GM23338 (cell line): ENCODE data around the gene SLC1A3. TPM values are rescaled to one million over a fixed set of nuclear protein-coding genes. Genes with fewer than 3 reads are reported as not detected.

Experiments
- ATAC-seq: fragments of 200-7000 bp; cut with Tn5 transposase; 3 replicates; pipeline ENCODE4 v1.9.1; 2020
- DNase-seq: peaks from one replicate; pipeline ENCODE4 v3.0.0-alpha.2; 2015; ENCODE audit warnings: low spot score
- H2AFZ ChIP-seq: fragments of 200-600 bp; sonication (generic); 2 replicates; pipeline ENCODE4 v1.8.0; 2016; ENCODE audit warnings: antibody characterized with exemption, mild to moderate bottlenecking, moderate library complexity
- H3F3A ChIP-seq: fragments of 200-600 bp; sonication (generic); replicated peaks from 2 replicates; pipeline ENCODE4 v1.8.0; 2017; ENCODE audit warnings: antibody characterized with exemption, mixed run types, low read depth
- H3K27ac ChIP-seq: fragments of 200-600 bp; sonication (generic); 2 replicates; pipeline ENCODE4 v1.6.1; 2016; ENCODE audit warnings: low read depth
- H3K27me3 ChIP-seq: fragments of 200-600 bp; sonication (generic); 2 replicates; pipeline ENCODE4 v1.8.0; 2016; ENCODE audit warnings: mild to moderate bottlenecking, mixed run types, moderate library complexity; ENCODE audit not compliant: insufficient read depth
- H3K36me3 ChIP-seq: fragments of 200-600 bp; sonication (generic); 2 replicates; pipeline ENCODE4 v1.8.0; 2016; ENCODE audit warnings: mild to moderate bottlenecking; ENCODE audit not compliant: insufficient read depth
- H3K4me1 ChIP-seq: fragments of 200-600 bp; sonication (generic); 2 replicates; pipeline ENCODE4 v1.8.0; 2016; ENCODE audit warnings: mild to moderate bottlenecking, moderate library complexity; ENCODE audit not compliant: insufficient read depth
- H3K4me2 ChIP-seq: fragments of 200-600 bp; sonication (generic); 2 replicates; pipeline ENCODE4 v1.7.1; 2017; ENCODE audit warnings: mixed run types
- H3K4me3 ChIP-seq: fragments of 200-600 bp; sonication (generic); 2 replicates; pipeline ENCODE4 v1.6.1; 2016; ENCODE audit warnings: mixed run types
- H3K79me2 ChIP-seq: fragments of 200-600 bp; sonication (generic); replicated peaks from 2 replicates; pipeline ENCODE4 v1.8.0; 2017; ENCODE audit warnings: mild to moderate bottlenecking; ENCODE audit not compliant: insufficient read depth
- H3K9me2 ChIP-seq: fragments of 200-600 bp; sonication (generic); 2 replicates; pipeline ENCODE4 v1.8.0; 2017; ENCODE audit not compliant: insufficient read depth
- H4K20me1 ChIP-seq: fragments of 200-600 bp; sonication (generic); replicated peaks from 2 replicates; pipeline ENCODE4 v1.8.0; 2017; ENCODE audit warnings: mild to moderate bottlenecking; ENCODE audit not compliant: insufficient read depth
- H3K27ac Mint-ChIP-seq: 2 replicates; pipeline ENCODE4 v1.8.0; 2020; ENCODE audit warnings: inconsistent platforms, mild to moderate bottlenecking, moderate library complexity, mixed read lengths
- H3K27me3 Mint-ChIP-seq: 3 replicates; pipeline ENCODE4 v1.8.0; 2022; ENCODE audit warnings: low read depth, mild to moderate bottlenecking, moderate library complexity, mixed read lengths, inconsistent platforms; ENCODE audit not compliant: insufficient read depth, poor library complexity
- H3K36me3 Mint-ChIP-seq: 3 replicates; pipeline ENCODE4 v1.8.0; 2021; ENCODE audit warnings: low read depth, mild to moderate bottlenecking, inconsistent platforms, moderate library complexity, mixed read lengths
- H3K4me1 Mint-ChIP-seq: 3 replicates; pipeline ENCODE4 v1.8.0; 2020; ENCODE audit warnings: mild to moderate bottlenecking, inconsistent platforms, mixed read lengths
- H3K4me3 Mint-ChIP-seq: 3 replicates; pipeline ENCODE4 v1.8.0; 2021; ENCODE audit warnings: moderate library complexity, mild to moderate bottlenecking, inconsistent platforms, mixed read lengths
- H3K9me3 Mint-ChIP-seq: 3 replicates; pipeline ENCODE4 v1.8.0; 2020; ENCODE audit warnings: moderate library complexity, mild to moderate bottlenecking, inconsistent platforms, mixed read lengths
- CREB1 ChIP-seq: fragments of 250-450 bp; sonication (Bioruptor Pico); IDR thresholded peaks from 2 replicates; pipeline ENCODE4 v1.5.0; 2020; ENCODE audit warnings: low read depth, mild to moderate bottlenecking, moderate library complexity
- CTCF ChIP-seq, 2 experiments: fragments of 200-600 bp in 1 of 2; sonication (generic) in 1 of 2; conservative IDR thresholded peaks; 2 replicates each; pipeline versions ENCODE4 v1.5.1 to v1.6.1; 2016 to 2017; ENCODE audit warnings: antibody characterized with exemption in 2 of 2, low read depth in 2 of 2, mild to moderate bottlenecking in 2 of 2, moderate library complexity in 1 of 2
- EZH2 ChIP-seq: fragments of 200-600 bp; sonication (generic); IDR thresholded peaks from one replicate; pipeline ENCODE4 v1.8.0; 2017; ENCODE audit warnings: antibody characterized with exemption, mild to moderate bottlenecking, low read depth; ENCODE audit not compliant: unreplicated experiment
- EZH2phosphoT487 ChIP-seq: fragments of 200-600 bp; sonication (generic); IDR thresholded peaks from one replicate; pipeline ENCODE4 v1.8.1; 2018; ENCODE audit warnings: antibody characterized with exemption; ENCODE audit not compliant: unreplicated experiment
- JUNB ChIP-seq: IDR thresholded peaks from one replicate; pipeline ENCODE4 v1.6.1; 2016; ENCODE audit warnings: antibody characterized with exemption; ENCODE audit not compliant: unreplicated experiment
- NANOG ChIP-seq: IDR thresholded peaks from 2 replicates; pipeline ENCODE4 v1.6.1; 2016; ENCODE audit warnings: antibody characterized with exemption, borderline replicate concordance
- POLR2AphosphoS5 ChIP-seq: IDR thresholded peaks from 2 replicates; pipeline ENCODE4 v1.6.1; 2016; ENCODE audit warnings: antibody characterized with exemption, low read depth
- REST ChIP-seq: IDR thresholded peaks from one replicate; pipeline ENCODE4 v1.6.1; 2018; ENCODE audit warnings: antibody characterized with exemption; ENCODE audit not compliant: unreplicated experiment
- STAT1 ChIP-seq: IDR thresholded peaks from one replicate; pipeline ENCODE4 v1.6.1; 2016; ENCODE audit warnings: antibody characterized with exemption; ENCODE audit not compliant: unreplicated experiment
- ZNF114 ChIP-seq: fragments of 250-450 bp; sonication (Bioruptor Pico); IDR thresholded peaks from 2 replicates; pipeline ENCODE4 v1.5.0; 2020; ENCODE audit warnings: mild to moderate bottlenecking, moderate library complexity
- ZNF331 ChIP-seq: fragments of 250-450 bp; sonication (Bioruptor Pico); IDR thresholded peaks from 2 replicates; pipeline ENCODE4 v1.5.0; 2020; ENCODE audit warnings: low read depth, mild to moderate bottlenecking, moderate library complexity
- polyA plus RNA-seq: library from polyadenylated mRNA; unstranded; fragments of >200 nt; fragmentation: Nextera tagmentation; extraction: Ambion mirVana; gene quantifications from 2 replicates; pipeline ENCODE4 v1.2.1, GENCODE V29; 2016
- total RNA-seq: library from RNA; depleted of rRNA; stranded (reverse); fragments of >200 nt; shearing (Covaris generic); gene quantifications from 2 replicates; pipeline ENCODE4 v1.2.3, GENCODE V29; 2014
- TF ChIP-seq, protein P1 (sequence below): IDR thresholded peaks from 2 replicates; pipeline ENCODE4 v1.6.1; 2016; ENCODE audit warnings: antibody characterized with exemption
- TF ChIP-seq, protein P2 (sequence below): fragments of 250-450 bp; sonication (Bioruptor Pico); IDR thresholded peaks from 2 replicates; pipeline ENCODE4 v1.5.0; 2020; ENCODE audit warnings: mild to moderate bottlenecking, moderate library complexity

The SLC1A3 gene
- total and polyA plus RNA-seq, 2 experiments from 2014 or later = 29.0 to 40.7 TPM

- H3K27me3 ChIP-seq = no peaks in the 10 kb centered on the region
- Mint-ChIP-seq H3K9me3 (no peaks in the 10 kb centered on the region), H3K27me3 (no peaks in the 10 kb centered on the region), H3K36me3 (peaks cover 13% of the 10 kb centered on the region; the same call in 2 of the 3 replicates), H3K4me1 (peaks cover 12% of the 10 kb centered on the region), H3K4me3 (no peak overlapping the region), H3K27ac (no peak overlapping the region)
- H3K9me2 ChIP-seq = no peaks in the 10 kb centered on the region
- H3F3A ChIP-seq = no peaks in the 10 kb centered on the region
- H2AFZ ChIP-seq = no peak overlapping the region
- no peak for TF ChIP-seq EZH2
- TF ChIP-seq, protein P1, sequence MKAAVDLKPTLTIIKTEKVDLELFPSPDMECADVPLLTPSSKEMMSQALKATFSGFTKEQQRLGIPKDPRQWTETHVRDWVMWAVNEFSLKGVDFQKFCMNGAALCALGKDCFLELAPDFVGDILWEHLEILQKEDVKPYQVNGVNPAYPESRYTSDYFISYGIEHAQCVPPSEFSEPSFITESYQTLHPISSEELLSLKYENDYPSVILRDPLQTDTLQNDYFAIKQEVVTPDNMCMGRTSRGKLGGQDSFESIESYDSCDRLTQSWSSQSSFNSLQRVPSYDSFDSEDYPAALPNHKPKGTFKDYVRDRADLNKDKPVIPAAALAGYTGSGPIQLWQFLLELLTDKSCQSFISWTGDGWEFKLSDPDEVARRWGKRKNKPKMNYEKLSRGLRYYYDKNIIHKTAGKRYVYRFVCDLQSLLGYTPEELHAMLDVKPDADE = no peak
- no peak for TF ChIP-seq CREB1
- TF ChIP-seq CTCF (conservative IDR thresholded peaks at IDR 0.05; ENCODE audit: low read depth in 2 of 2) = no peak
- no peak for TF ChIP-seq NANOG
- TF ChIP-seq ZNF331 (CRISPR knock-in tag) = no peak
- TF ChIP-seq REST = no peak
- no peak for TF ChIP-seq JUNB
- TF ChIP-seq, protein P2, sequence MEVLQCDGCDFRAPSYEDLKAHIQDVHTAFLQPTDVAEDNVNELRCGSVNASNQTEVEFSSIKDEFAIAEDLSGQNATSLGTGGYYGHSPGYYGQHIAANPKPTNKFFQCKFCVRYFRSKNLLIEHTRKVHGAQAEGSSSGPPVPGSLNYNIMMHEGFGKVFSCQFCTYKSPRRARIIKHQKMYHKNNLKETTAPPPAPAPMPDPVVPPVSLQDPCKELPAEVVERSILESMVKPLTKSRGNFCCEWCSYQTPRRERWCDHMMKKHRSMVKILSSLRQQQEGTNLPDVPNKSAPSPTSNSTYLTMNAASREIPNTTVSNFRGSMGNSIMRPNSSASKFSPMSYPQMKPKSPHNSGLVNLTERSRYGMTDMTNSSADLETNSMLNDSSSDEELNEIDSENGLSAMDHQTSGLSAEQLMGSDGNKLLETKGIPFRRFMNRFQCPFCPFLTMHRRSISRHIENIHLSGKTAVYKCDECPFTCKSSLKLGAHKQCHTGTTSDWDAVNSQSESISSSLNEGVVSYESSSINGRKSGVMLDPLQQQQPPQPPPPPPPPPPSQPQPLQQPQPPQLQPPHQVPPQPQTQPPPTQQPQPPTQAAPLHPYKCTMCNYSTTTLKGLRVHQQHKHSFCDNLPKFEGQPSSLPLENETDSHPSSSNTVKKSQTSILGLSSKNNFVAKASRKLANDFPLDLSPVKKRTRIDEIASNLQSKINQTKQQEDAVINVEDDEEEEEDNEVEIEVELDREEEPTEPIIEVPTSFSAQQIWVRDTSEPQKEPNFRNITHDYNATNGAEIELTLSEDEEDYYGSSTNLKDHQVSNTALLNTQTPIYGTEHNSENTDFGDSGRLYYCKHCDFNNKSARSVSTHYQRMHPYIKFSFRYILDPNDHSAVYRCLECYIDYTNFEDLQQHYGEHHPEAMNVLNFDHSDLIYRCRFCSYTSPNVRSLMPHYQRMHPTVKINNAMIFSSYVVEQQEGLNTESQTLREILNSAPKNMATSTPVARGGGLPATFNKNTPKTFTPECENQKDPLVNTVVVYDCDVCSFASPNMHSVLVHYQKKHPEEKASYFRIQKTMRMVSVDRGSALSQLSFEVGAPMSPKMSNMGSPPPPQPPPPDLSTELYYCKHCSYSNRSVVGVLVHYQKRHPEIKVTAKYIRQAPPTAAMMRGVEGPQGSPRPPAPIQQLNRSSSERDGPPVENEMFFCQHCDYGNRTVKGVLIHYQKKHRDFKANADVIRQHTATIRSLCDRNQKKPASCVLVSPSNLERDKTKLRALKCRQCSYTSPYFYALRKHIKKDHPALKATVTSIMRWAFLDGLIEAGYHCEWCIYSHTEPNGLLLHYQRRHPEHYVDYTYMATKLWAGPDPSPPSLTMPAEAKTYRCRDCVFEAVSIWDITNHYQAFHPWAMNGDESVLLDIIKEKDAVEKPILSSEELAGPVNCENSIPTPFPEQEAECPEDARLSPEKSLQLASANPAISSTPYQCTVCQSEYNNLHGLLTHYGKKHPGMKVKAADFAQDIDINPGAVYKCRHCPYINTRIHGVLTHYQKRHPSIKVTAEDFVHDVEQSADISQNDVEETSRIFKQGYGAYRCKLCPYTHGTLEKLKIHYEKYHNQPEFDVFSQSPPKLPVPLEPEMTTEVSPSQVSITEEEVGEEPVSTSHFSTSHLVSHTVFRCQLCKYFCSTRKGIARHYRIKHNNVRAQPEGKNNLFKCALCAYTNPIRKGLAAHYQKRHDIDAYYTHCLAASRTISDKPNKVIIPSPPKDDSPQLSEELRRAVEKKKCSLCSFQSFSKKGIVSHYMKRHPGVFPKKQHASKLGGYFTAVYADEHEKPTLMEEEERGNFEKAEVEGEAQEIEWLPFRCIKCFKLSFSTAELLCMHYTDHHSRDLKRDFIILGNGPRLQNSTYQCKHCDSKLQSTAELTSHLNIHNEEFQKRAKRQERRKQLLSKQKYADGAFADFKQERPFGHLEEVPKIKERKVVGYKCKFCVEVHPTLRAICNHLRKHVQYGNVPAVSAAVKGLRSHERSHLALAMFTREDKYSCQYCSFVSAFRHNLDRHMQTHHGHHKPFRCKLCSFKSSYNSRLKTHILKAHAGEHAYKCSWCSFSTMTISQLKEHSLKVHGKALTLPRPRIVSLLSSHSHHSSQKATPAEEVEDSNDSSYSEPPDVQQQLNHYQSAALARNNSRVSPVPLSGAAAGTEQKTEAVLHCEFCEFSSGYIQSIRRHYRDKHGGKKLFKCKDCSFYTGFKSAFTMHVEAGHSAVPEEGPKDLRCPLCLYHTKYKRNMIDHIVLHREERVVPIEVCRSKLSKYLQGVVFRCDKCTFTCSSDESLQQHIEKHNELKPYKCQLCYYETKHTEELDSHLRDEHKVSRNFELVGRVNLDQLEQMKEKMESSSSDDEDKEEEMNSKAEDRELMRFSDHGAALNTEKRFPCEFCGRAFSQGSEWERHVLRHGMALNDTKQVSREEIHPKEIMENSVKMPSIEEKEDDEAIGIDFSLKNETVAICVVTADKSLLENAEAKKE (CRISPR knock-in tag) = no peak
- no peak for TF ChIP-seq STAT1
- TF ChIP-seq ZNF114 (CRISPR knock-in tag) = no peak
- no peak for TF ChIP-seq POLR2AphosphoS5
- no peak for TF ChIP-seq EZH2phosphoT487
- no peak for DNase-seq
- no peak overlapping the region for H3K4me3 ChIP-seq
- H3K27ac ChIP-seq = 0 out of 2 replicates have a peak overlapping the region, but pooled peaks have one; percentile 26
- H3K4me1 ChIP-seq = peaks cover 6% of the 10 kb centered on the region; the same call in 1 of the 2 replicates
- peaks cover 3% of the 10 kb centered on the region; the same call in 1 of the 2 replicates for H3K36me3 ChIP-seq
- no peak overlapping the region for H3K4me2 ChIP-seq
- ATAC-seq = no peak
- no peaks in the 10 kb centered on the region for H4K20me1 ChIP-seq
- no peaks in the 10 kb centered on the region for H3K79me2 ChIP-seq
Observed at GRCh38 chr5:36637101-36637500, 30.7 kb downstream of the SLC1A3 start.
